PC-9 (cell line): ENCODE data around the gene CCDC102B. TPM values are rescaled to one million over a fixed set of nuclear protein-coding genes. Genes with fewer than 3 reads are reported as not detected.

Experiments
- Bru-seq: library from RNA; stranded (reverse); fragments of 400-500 nt; gene quantifications from one replicate; lab custom pipeline; 2021; lab: Mats Ljungman, UMichigan
- BruChase-seq, 2 experiments: library from RNA; stranded (reverse); fragments of 400-500 nt; gene quantifications; one replicate each; lab custom pipeline; 2021; lab: Mats Ljungman, UMichigan
- BruUV-seq: library from RNA; stranded (reverse); fragments of 400-500 nt; replicated peaks from 2 replicates; lab custom pipeline; 2021; lab: Mats Ljungman, UMichigan
- CTCF ChIA-PET: fragments of 300-600 bp; sonication (Branson Sonifier 250); formaldehyde crosslinking; loops from one replicate; lab custom pipeline; 2022; ENCODE audit warnings: antibody characterized with exemption; lab: Charles Lee
- POLR2A ChIA-PET: fragments of 300-600 bp; sonication (Branson Sonifier 250); formaldehyde crosslinking; loops from one replicate; lab custom pipeline; 2022; ENCODE audit warnings: antibody characterized with exemption; ENCODE audit not compliant: unreplicated experiment; lab: Charles Lee
- DNase-seq, 2 experiments: peaks; one replicate each; pipeline versions ENCODE4 v3.0.0 to v3.0.0-alpha.2; 2015 to 2022; ENCODE audit warnings: mixed read lengths in 1 of 2
- H2AFZ ChIP-seq: fragments of 200-600 bp; sonication (generic); 2 replicates; pipeline ENCODE4 v1.8.1; 2017; ENCODE audit warnings: antibody characterized with exemption
- H3F3A ChIP-seq: fragments of 200-600 bp; sonication (generic); 2 replicates; pipeline ENCODE4 v1.8.1; 2017; ENCODE audit warnings: antibody characterized with exemption, mild to moderate bottlenecking, low read depth; ENCODE audit not compliant: insufficient read depth
- H3K27ac ChIP-seq: fragments of 200-600 bp; sonication (generic); 2 replicates; pipeline ENCODE4 v1.6.1; 2016; ENCODE audit warnings: mixed run types
- H3K27me3 ChIP-seq: fragments of 200-600 bp; sonication (generic); 2 replicates; pipeline ENCODE4 v1.6.1; 2016; ENCODE audit warnings: low read depth, mixed run types; ENCODE audit not compliant: insufficient read depth
- H3K36me3 ChIP-seq: fragments of 200-600 bp; sonication (generic); 2 replicates; pipeline ENCODE4 v1.6.1; 2016; ENCODE audit warnings: low read depth, mixed run types
- H3K4me1 ChIP-seq: fragments of 200-600 bp; sonication (generic); replicated peaks from 2 replicates; pipeline ENCODE4 v1.6.1; 2016; ENCODE audit warnings: mixed run types; ENCODE audit not compliant: insufficient read depth
- H3K4me2 ChIP-seq: fragments of 200-600 bp; sonication (generic); 2 replicates; pipeline ENCODE4 v1.6.1; 2017; ENCODE audit warnings: mixed run types
- H3K4me3 ChIP-seq: fragments of 200-600 bp; sonication (generic); 2 replicates; pipeline ENCODE4 v1.6.1; 2016; ENCODE audit warnings: mixed run types
- H3K79me2 ChIP-seq: fragments of 200-600 bp; sonication (generic); 2 replicates; pipeline ENCODE4 v1.6.1; 2017; ENCODE audit warnings: low read depth, mixed run types
- H3K9me2 ChIP-seq: fragments of 200-600 bp; sonication (generic); 2 replicates; pipeline ENCODE4 v1.8.1; 2017; ENCODE audit warnings: mild to moderate bottlenecking; ENCODE audit not compliant: insufficient read depth
- H3K9me3 ChIP-seq: fragments of 200-600 bp; sonication (generic); 2 replicates; pipeline ENCODE4 v1.8.1; 2016; ENCODE audit warnings: low read depth; ENCODE audit not compliant: insufficient read depth
- H4K20me1 ChIP-seq: fragments of 200-600 bp; sonication (generic); 2 replicates; pipeline ENCODE4 v1.8.1; 2017; ENCODE audit not compliant: insufficient read depth
- EZH2 ChIP-seq: fragments of 200-600 bp; sonication (generic); IDR thresholded peaks from 2 replicates; pipeline ENCODE4 v1.8.0; 2017; ENCODE audit warnings: antibody characterized with exemption, low read depth
- intact Hi-C: fragments of 100-400 bp; cut with micrococcal nuclease; formaldehyde crosslinking; loops from one replicate; pipeline ENCODE4 v1.10.0; 2022; ENCODE audit not compliant: unreplicated experiment
- long read RNA-seq: library from polyadenylated mRNA; stranded (forward); transcript quantifications from one replicate; pipeline ENCODE4 v2.0.0, GENCODE V29; 2022
- total RNA-seq: library from RNA; stranded (reverse); gene quantifications from 2 replicates; pipeline ENCODE4 v1.2.3, GENCODE V29; 2021
- TF ChIP-seq, protein P1 (sequence below): fragments of 200-600 bp; sonication (generic); conservative IDR thresholded peaks from 2 replicates; pipeline ENCODE4 v1.6.1; 2017; ENCODE audit warnings: mixed run types, antibody characterized with exemption, mild to moderate bottlenecking, moderate library complexity

CCDC102B gene
- total RNA-seq (1.9 and 2.3 TPM in 2 replicates), Bru-seq, nascent RNA (percentile 18 among the genes with signal in this experiment), BruChase-seq, experiment 1, labeled RNA remaining after a 2-hour chase (percentile 21 among the genes with signal in this experiment), BruChase-seq, experiment 2, labeled RNA remaining after a 6-hour chase (percentile 10 among the genes with signal in this experiment)
- long read RNA-seq, partial matches to known transcripts, result 0 of 1 reads
- long read RNA-seq, other reads (novel, unspliced or antisense), result 0 of 1 reads

- no peaks in the 10 kb centered on the region for H3K27me3 ChIP-seq
- H3K4me1 ChIP-seq, result no peaks in the 10 kb centered on the region
- CTCF ChIA-PET, result no interaction called here
- POLR2A ChIA-PET, result interaction anchor here (0.5 kb wide), 1 partner anchor 74 kb away, joined by 3 read pairs; no protein-coding TSS in a partner anchor
- no TSS peak for BruUV-seq
- H4K20me1 ChIP-seq, result no peaks in the 10 kb centered on the region
- no peak within 1 kb of the TSS for H3K27ac ChIP-seq
- no peaks in the 10 kb centered on the region for H3K9me3 ChIP-seq
- no peak for TF ChIP-seq EZH2
- TF ChIP-seq, protein P1, sequence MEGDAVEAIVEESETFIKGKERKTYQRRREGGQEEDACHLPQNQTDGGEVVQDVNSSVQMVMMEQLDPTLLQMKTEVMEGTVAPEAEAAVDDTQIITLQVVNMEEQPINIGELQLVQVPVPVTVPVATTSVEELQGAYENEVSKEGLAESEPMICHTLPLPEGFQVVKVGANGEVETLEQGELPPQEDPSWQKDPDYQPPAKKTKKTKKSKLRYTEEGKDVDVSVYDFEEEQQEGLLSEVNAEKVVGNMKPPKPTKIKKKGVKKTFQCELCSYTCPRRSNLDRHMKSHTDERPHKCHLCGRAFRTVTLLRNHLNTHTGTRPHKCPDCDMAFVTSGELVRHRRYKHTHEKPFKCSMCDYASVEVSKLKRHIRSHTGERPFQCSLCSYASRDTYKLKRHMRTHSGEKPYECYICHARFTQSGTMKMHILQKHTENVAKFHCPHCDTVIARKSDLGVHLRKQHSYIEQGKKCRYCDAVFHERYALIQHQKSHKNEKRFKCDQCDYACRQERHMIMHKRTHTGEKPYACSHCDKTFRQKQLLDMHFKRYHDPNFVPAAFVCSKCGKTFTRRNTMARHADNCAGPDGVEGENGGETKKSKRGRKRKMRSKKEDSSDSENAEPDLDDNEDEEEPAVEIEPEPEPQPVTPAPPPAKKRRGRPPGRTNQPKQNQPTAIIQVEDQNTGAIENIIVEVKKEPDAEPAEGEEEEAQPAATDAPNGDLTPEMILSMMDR, result no peak
- H2AFZ ChIP-seq, result no peak within 1 kb of the TSS
- H3K36me3 ChIP-seq, result no peaks in the 10 kb centered on the region
- no peak within 1 kb of the TSS for H3K4me3 ChIP-seq
- H3K4me2 ChIP-seq, result no peak within 1 kb of the TSS
- H3F3A ChIP-seq, result no peaks in the 10 kb centered on the region
- intact Hi-C loops, result no loop called here
- no peaks in the 10 kb centered on the region for H3K9me2 ChIP-seq
- DNase-seq, result no peak
- no peaks in the 10 kb centered on the region for H3K79me2 ChIP-seq
Observed at GRCh38 chr18:68797871-68798270, at the start of gene CCDC102B. CCDC102B (plus strand) TSS chr18:68798080; CDS start chr18:68836764, 38,684 bp downstream.

DNA sequence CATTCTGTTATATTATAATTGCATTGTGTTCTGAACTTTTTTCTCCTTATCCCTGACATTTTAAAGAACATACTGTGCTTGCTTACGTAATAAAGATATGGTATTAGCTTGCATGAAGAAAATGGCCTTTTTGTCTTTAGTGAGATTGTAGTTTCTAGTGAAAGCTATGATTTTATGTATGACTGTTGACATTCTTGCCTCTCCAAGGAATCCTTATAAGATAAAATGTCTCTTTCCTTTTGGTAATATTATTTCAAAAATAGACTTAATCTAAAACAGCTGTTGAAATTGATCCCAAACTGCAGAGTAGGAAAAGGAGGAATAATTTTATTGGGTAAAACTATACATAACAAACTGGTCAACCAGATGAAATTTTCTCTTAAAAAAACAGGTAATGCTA is 40.8 kb upstream of the CCDC102B start:
- Histone ChIP-seq H3K79me2 (no peaks in the 10 kb centered on the region), H2AFZ (no peak overlapping the region), H3K36me3 (no peaks in the 10 kb centered on the region), H3K27ac (no peak overlapping the region), H4K20me1 (no peaks in the 10 kb centered on the region), H3K4me2 (no peak overlapping the region), H3K9me3 (0 out of 2 replicates have a peak, but pooled peaks cover 7% of the 10 kb centered on the region), H3F3A (no peaks in the 10 kb centered on the region), H3K27me3 (no peaks in the 10 kb centered on the region), H3K9me2 (no peaks in the 10 kb centered on the region), H3K4me3 (no peak overlapping the region), H3K4me1 (no peaks in the 10 kb centered on the region)
- ChIA-PET CTCF (no interaction called here), POLR2A (no interaction called here)
- no peak for TF ChIP-seq EZH2
- TF ChIP-seq, protein P1, result no peak
- DNase-seq, result no peak
- BruUV-seq, result no TSS peak
- intact Hi-C loops, result no loop called here

GRCh38 chr18:68759308-68759707 is 38.6 kb upstream of the CCDC102B start:
- ChIA-PET POLR2A (no interaction called here), CTCF (no interaction called here)
- Histone ChIP-seq H3K4me2 (no peak overlapping the region), H3K9me2 (no peaks in the 10 kb centered on the region), H3K4me3 (no peak overlapping the region), H3F3A (no peaks in the 10 kb centered on the region), H3K9me3 (0 out of 2 replicates have a peak, but pooled peaks cover 7% of the 10 kb centered on the region), H3K27me3 (no peaks in the 10 kb centered on the region), H3K4me1 (no peaks in the 10 kb centered on the region), H2AFZ (no peak overlapping the region; the same call in 1 of the 2 replicates), H4K20me1 (no peaks in the 10 kb centered on the region), H3K27ac (no peak overlapping the region), H3K79me2 (no peaks in the 10 kb centered on the region), H3K36me3 (no peaks in the 10 kb centered on the region)
- TF ChIP-seq, protein P1, result no peak
- TF ChIP-seq EZH2, result no peak
- DNase-seq, result no peak
- intact Hi-C loops, result no loop called here
- BruUV-seq, result no TSS peak
